HL-60/S4 treated with phorbol 12-myristate 13-acetate at 8.2 ng/mL for 4 days and 3 days (cell line): ENCODE measurements around the gene ANKRD52.

ENCODE experiments used
- in situ Hi-C: fragments of 300-500 bp; cut with MboI; formaldehyde crosslinking; loops from 2 replicates; pipeline ENCODE4 v1.15.0; 2022; ENCODE audit warnings: low sequenced_read_pairs

The ANKRD52 gene

DNA sequence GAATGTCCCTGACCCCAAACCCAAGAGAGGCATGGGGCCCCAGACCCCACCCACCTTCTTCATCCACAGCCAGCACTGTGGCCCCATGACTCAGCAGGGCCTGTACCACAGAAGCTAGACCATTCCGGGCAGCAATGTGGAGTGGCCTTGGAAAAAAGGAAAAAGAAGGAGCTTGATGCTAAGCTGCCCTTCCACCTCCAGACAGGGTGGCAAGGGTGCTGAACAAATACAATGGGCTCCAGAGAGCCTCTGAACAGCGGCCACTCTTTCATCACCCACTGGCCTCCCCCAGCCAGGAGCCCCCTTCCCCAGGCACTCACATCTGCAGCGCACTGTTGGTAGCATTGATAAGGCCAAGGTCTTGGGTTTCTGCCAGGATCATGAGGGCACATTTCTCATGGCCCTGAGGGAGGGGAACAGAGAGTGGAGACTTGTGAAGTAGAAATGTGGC lies 14.4 kb downstream of the ANKRD52 start:
- in situ Hi-C loops: no loop called here

DNA sequence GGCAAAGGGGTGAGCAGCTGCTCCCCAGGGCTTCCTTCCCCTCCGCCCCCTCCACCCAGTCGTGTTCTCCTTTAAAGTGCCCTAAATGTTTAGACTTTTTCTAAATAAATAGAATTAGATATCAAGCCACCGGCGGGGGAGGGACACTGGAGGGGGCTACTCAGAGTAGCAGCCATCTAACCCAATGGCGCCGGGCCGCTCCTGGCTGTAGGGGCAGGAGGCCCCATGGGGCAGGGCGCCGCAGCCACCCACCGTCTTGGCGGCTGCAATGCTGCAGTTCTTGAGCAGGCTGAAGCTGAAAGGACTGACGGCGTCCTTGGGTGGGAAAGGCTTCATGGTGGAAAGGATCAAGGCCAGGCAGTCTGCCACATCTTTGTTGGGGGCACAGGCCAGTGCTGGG lies 15.2 kb downstream of the ANKRD52 start:
- in situ Hi-C loops: no loop called here

DNA sequence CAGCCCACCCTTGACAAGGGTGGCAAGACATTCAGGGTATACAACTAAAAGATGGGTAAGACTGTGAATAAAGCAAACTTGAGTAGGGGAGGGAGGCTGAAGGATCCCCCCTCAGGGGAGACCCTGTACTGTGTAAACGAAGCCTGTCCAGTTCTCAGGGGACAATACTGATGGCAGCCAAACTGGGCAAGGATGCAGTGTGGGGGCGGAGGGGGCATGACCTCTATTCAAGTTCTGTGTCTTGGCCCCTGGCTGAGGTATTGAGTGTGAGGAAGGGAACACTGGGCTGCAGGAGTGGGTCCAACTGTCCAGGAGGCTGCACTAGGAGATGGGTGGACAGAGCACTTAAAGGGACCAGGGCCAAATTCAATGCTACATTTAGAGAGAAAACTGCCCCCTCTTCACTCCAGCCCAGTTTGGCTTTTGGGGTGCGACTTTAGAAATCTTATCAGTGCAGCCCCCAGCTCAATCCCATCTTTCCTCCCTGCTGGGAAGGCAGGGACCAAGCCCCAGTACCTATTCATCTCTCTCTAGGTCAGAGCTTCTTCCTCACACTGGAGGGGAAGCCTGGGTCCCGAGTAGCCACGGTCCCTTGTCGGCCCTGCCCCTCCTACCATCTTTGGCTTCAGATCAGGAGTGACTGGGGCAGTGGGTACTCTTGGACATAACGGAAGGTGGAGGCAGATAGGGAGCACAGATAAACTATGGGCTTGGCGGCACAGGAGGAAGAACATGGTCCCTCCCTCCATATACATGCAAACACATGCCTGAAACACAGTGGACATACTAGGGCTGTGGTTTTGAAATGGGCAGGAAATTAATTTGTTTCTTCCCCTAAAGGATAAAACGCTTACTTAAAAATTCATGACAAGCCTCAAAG lies 16.5 kb downstream of the ANKRD52 start:
- in situ Hi-C loops: no loop called here

DNA sequence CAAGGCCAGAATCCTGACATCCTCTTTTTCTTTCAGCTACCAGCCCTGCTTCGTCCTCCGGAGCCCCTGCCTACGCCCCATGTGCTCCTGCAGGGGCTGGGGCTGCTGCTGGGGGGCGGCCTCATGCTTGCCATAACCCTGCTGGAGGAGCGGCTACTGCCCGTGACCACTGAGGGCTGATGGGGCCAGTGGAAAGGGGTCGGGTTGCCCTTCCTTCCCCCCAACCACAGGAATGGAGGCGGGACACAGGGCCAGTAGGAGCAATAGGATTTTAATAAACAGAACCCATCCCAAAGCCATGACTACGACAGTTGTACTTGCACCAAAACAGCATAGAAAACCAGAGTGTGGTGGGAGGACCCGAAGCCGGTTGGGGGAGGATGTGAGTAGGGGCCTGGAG lies 20.6 kb downstream of the ANKRD52 start:
- in situ Hi-C loops: no loop called here

DNA sequence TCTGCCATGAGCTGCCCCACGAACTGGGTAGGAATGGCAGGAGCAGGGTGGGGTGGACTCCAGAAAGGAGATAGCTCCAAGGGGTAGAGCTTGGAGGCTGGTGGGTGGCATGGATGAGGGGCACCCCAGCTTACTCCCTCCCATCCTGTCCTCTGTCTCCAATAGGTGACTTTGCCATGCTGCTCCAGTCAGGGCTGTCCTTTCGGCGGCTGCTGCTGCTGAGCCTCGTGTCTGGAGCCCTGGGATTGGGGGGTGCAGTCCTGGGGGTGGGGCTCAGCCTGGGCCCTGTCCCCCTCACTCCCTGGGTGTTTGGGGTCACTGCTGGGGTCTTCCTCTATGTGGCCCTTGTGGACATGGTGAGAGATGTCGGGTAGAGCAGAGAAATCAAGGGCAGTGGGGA lies 21.2 kb downstream of the ANKRD52 start:
- in situ Hi-C loops: no loop called here

DNA sequence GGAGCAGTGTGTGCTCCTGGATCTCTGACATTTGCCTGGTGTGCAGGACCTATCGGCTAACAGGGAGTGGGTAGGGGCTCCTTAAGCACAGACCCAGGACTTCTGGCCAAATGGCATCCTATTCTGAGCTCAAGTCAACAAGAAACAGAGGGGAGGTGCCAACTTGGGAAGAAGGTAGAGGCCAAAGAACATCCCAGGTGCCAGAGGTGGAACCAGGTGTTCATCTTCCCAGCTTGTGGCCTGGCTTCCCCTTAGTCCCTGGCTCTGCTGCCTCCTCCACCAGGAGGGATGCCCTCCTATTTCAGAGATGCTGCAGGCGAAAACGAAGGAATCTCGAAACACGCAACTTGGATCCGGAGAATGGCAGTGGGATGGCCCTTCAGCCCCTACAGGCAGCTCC lies 22.1 kb downstream of the ANKRD52 start:
- in situ Hi-C loops: no loop called here

DNA sequence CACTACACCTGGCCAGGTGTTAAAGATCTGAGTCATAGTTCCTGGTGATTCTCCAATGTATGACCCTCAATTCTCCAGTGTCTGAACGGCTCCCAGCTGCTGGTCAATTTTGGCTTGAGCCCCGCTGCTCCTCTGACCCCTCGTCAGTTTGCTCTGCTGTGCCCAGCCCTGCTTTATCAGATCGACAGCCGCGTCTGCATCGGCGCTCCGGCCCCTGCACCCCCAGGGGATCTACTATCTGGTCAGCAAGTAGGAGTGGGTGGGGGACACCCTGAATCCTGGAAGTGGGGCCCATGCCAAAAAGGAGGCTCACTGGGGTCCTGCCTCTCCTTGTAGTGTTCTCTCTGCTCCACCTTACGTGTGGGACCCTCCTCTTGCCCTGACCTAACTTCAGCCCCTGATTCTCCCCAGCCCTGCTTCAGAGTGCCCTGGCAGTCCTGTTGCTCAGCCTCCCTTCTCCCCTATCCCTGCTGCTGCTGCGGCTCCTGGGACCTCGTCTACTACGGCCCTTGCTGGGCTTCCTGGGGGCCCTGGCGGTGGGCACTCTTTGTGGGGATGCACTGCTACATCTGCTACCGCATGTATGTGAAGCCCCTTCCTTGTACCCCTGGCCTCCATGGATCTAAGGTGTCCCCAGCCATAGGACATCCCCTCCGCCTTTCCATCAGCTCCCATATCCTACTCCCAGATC lies 23.3 kb downstream of the ANKRD52 start:
- in situ Hi-C loops: no loop called here

DNA sequence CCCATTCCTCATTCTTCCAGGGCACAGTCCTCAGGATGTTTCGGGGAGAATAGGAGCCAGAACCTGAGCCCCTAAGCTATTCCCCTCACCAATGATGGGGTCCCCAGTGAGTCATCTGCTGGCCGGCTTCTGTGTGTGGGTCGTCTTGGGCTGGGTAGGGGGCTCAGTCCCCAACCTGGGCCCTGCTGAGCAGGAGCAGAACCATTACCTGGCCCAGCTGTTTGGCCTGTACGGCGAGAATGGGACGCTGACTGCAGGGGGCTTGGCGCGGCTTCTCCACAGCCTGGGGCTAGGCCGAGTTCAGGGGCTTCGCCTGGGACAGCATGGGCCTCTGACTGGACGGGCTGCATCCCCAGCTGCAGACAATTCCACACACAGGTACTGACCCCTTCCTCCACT lies 27.0 kb downstream of the ANKRD52 start:
- in situ Hi-C loops: no loop called here

DNA sequence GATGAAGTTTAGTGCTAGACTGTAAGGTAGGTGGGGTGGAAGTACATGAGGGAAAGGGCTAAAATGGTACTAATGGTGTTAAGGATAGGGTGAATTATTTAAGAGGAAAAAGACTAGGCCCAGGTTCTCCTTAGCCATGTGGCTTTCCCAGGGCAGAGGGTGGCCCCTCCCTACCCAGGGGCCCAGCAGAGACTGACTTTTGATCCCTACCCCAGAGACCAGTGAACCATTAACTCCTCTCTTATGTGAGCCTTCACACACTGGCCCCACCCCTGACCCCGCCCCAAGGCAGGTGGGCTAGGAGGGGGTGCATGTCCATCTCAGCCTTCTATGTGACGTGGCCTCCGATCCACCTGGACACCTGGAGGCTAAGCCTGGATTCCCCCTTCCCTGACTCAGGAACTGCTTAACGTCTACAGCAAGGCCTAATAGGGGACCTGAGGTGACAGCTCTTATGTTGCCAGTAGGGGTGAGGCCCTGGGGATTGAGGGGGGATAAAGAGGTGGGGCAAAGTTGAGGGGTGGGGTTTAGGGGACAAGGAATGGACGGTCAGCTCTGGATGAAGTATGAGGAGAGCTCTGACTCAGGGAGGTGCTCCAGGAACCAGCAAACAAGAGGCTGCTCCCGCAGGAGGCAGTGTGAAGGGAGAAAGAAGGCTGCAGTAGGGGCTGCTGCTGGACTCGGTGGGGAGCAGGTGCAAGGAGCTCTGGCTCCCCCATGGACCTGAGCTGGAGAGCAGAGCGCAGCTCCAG lies 27.6 kb downstream of the ANKRD52 start:
- in situ Hi-C loops: no loop called here

DNA sequence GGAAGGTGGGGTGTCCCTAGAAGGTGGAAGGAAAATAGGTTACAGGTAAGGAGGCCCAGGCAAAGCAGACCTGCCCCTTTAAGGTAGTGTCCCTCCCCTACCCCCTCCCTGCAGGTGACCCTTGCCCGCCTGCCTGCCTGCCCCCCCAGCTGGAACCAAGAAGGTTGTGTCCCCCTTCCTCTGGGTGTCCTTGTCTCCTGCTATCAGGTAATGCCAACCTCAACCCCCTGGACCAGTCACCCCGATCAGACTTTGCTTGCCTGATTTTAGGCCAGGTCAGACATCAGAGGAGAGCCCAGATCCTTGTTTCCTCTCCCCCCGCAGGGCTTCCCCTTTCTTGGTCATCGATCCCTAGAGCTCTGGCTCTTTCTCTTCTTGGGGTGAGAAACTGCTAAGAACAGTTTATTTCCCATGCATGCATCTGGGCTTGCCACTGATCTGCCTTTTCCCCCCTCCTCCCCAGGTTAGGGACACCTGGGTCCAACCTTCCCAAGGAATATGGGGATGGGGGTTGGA lies 28.2 kb downstream of the ANKRD52 start, which contains the start of gene SLC39A5:
Gene SLC39A5, plus strand, starts transcription at position 136 of the 516 bp plus-strand sequence. CDS start 1,224 bp downstream, outside the sequence.
- in situ Hi-C loops: no loop called here

DNA sequence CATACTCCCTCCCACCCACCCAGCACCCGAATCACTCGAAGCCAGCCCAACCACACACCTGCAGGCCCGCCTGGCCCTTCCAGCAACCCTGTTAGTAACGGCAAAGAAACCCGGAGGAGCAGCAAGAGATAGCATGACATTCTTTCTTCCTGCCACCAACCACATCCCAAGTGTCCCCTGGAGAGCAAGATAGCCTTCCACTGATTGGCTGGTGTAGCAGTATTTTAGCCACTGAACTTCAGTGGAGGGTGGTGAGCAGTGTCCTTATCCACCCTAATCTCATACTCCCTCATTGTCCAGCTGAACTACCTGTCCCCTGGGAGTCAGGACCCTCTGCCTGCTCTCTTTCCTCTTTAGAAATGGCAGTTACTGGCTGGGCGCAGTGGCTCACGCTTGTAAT lies 29.1 kb downstream of the ANKRD52 start:
- in situ Hi-C loops: no loop called here

DNA sequence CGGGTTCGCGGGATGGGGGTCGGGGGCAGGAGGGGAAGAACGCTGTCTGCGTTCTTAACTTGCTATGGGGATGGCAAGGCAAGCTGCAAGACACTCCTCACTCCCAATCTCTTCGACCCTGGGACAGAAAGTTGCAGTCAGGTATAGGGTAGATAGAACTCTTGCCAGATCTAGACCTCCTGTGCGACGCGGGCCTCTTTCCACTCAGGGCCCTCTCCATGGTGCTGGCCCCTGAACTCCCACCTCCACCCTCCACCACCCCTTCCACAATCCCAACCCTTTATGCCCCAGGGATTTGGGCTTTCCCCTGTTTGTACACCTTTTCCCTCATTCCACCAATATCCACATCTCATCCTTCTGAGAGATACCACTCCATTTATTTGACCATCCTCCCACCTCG lies 33.2 kb downstream of the ANKRD52 start:
- in situ Hi-C loops: no loop called here

DNA sequence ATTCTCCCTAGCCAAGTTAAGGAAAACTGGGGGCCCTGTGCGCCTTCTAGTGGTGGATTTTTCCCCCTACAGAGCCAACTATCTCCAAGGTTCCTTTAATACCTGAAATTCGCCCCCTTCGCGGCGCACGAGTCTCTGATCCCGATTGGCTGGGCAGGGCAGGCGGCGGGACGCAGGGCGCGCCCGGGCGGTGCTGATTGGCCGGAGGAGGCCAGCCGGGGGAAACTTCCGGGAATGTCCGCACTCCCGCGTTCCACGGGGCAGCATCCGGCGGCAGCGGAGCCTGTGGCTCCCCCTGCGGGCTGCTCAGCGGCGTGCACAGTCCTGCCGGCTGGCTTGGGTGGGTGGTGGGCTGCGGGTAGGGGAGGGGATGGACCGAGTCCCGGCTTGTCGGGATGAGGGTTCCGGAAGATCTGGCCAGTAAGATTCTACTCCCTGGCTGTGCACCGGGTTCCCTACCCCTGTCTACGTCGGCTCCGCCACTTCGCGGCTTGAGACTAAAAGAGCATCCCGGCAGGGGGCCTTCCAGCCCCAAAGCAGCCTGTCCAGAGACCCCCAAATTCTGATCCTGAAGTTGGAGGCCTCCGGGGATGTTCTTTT lies 34.0 kb downstream of the ANKRD52 start, which contains the start of gene NABP2:
Gene NABP2, plus strand, starts transcription at position 241 of the 600 bp plus-strand sequence. CDS start 515 bp downstream, outside the sequence.
- in situ Hi-C loops: no loop called here

DNA sequence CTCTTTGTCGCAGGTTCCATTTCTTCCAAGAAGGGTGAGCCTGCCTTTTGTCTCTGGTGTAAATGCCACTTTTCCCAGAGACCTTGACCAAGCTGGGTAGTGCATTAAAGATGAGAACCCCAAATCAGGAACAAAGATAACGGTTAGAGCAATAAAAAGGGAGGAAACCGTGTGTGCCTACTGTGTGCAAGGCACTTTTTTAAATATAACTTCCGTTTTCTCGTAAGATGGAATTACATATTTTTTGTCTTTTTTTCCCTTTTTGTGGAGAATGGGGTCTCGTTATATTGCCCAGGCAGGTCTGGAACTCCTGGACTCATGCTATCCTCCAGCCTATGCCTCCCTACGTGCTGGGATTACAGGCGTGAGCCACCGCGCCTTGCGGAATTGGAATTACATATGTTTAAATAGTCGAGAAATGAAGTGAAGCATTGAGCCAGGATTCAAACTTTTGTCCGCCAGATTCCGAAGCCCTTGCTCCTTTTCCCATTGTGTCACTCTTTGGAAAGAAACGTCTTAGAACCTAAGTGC lies 34.5 kb downstream of the ANKRD52 start:
- in situ Hi-C loops: no loop called here

DNA sequence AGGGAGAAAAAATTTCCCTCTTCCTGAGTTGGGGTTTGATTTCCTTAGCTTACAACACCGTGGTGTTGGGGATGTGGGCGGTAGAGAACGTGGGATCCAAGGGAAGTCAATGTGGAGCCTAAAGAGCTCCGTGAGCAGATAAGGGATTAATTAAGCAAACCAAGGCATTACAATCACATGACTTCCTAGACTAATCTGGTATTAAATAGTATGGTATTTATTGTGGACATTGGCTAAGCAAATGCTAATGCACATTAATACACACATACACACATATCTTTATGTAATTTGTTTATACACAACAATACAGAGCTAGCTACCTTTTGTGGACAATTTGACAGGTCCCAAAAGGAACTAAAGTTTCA lies 35.7 kb downstream of the ANKRD52 start:
- in situ Hi-C loops: no loop called here

DNA sequence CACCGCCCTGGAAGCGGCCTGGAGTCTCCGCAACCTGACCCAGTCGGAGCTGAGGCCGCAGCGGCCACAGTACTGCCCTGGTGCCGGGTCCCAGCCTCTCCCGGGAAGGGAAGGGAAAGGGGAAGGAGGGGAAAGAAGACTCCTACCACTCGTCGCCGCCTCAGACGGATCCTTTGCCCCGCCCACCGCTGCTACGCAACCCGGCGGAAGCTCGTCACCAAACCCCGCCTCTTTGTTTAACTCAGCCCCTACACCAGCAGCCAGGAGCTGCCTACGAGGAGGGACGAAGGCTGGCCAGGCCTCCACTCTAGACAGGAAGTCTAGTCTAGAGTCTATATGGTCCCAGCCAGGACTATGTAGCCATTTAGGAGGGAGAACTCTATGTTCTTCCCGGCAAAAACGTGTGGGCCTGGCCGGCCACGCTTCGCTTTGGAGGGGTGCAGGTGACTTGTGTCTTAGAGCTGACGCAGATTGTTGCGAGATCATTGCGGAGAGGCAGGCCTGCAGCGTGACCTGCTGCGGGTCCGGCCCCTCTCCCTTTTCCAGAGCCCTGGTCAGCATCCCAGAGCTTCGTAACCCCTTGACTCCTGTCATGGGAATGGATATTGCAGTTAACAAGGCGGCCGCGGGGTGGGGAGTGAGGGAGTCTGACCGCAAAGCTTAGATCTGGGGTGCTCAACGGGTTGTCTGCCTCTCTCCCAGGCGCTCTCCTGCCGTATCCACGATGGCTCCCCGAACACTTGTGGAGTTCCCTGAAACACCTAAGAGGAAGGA lies 36.2 kb downstream of the ANKRD52 start, which contains the start of gene RNF41:
Gene RNF41, minus strand, starts transcription at position 166 of the 774 bp plus-strand sequence. CDS start 7,875 bp downstream, outside the sequence.
- in situ Hi-C loops: no loop called here

DNA sequence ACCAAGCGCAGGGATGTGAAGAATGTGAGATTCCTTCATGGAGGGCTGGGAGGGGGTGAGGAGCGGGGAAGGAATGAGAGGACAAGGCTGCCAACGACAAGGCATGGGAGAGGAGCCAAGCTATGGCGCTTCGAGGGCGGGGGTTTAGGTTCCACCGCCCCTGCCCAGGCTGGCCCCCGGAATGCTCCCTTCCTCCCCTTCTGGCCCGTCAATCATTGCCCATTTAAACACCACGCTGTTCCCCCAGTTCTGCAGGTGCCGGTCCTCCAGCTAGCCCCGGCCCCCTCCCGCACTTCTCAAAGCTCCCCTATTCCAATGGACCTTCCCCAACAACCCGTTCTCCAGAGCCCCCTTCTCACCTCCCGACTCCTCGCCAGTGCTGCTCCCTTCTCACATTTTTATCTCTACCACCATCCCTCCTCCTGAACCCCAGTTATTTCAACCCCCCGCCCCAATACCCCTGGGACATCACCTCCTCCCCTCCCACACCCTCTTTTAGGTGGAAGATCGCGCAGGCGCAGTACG lies 36.9 kb downstream of the ANKRD52 start:
- in situ Hi-C loops: no loop called here

DNA sequence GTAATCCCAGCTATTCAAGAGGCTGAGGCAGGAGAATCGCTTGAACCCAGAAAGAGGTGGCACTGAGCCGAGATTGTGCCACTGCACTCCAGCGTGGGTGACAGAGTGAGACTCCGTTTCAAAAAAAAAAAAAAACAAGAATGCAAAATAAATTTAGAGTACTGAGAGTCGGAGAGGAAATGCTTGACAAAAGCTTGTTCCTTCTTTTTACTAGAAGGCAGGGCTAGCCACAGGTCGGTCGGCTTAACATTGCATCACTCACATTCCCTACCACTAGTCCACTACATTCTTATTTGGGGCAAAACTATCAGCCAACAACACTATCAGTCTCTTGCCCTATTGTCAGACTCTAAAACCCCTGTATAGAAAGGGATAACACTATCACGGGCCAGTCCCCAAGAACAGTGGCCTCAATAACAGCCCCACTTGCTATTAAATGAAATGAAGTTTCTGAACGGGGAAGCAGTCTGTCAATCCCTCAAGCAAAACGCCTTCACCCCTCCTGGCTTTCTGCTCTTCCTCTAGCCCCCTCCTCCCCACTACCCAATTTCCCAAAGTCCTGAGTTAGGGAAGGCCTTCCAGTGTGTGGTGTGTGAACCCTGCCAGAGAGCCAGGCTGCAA lies 37.5 kb downstream of the ANKRD52 start:
- in situ Hi-C loops: no loop called here

DNA sequence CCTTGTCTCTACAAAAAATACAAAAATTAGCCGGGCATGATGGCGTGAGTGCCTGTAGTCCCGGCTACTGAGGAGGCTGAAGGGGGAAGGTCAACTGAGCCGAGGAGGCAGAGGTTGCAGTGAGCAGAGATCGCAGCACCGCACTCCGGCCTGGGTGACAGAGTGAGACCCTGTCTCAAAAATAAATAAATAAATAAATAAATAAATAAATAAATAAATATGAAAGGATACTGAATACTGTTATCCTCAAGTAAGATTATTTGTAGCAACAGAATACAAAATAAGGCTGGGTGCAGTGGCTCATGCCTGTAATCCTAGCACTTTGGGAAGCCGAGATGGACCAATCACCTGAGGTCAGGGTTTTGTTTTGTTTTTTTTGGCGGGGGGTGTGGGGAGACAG lies 38.3 kb downstream of the ANKRD52 start:
- in situ Hi-C loops: no loop called here
